Esophagus muscularis mucosa (tissue), 4 donors: Measurements from ENCODE around the gene GPR17. TPM values are rescaled to one million over a fixed set of nuclear protein-coding genes. Genes with fewer than 3 reads are reported as not detected.
A peak's percentile ranks its signal among the peaks of the same experiment; 100 is the strongest.

Source experiments
- DNase-seq: peaks from one replicate; pipeline ENCODE4 v3.0.0-alpha.2; 2017; ENCODE audit errors: extremely low spot score
- H3K27ac ChIP-seq, 4 donors: fragments of 200-600 bp; sonication (generic); replicated peaks in 1 of 4; 1 replicate in 3 of 4; 2 replicates in 1 of 4; pipeline ENCODE4 v1.5.1; 2016 to 2019; ENCODE audit warnings: mild to moderate bottlenecking in 1 of 4
- H3K27me3 ChIP-seq, 4 donors: fragments of 200-600 bp; sonication (generic); one replicate each; pipeline versions ENCODE4 v1.5.1 to v1.6.0; 2016 to 2019
- H3K36me3 ChIP-seq, 4 donors: fragments of 200-600 bp; sonication (generic); one replicate each; pipeline ENCODE4 v1.5.1; 2016 to 2019
- H3K4me1 ChIP-seq, 4 donors: fragments of 200-600 bp; sonication (generic); one replicate each; pipeline ENCODE4 v1.5.1; 2016 to 2019
- H3K4me3 ChIP-seq, 4 donors: fragments of 200-600 bp; sonication (generic); 1 replicate in 2 of 4; 2 replicates in 2 of 4; pipeline ENCODE4 v1.5.1; 2016 to 2019; ENCODE audit warnings: mild to moderate bottlenecking in 4 of 4, moderate library complexity in 1 of 4
- H3K9me3 ChIP-seq, 4 donors: fragments of 200-600 bp; sonication (generic); 1 replicate in 3 of 4; 2 replicates in 1 of 4; pipeline ENCODE4 v1.5.1; 2016 to 2019
- EP300 ChIP-seq: sonication (generic); formaldehyde crosslinking; IDR thresholded peaks from one replicate; pipeline ENCODE4 v1.6.1; 2017; ENCODE audit warnings: antibody characterized with exemption
- POLR2A ChIP-seq: fragments of 450-650 bp; IDR thresholded peaks from one replicate; pipeline ENCODE4 v1.6.1; 2017; ENCODE audit warnings: antibody characterized with exemption, moderate library complexity, mild to moderate bottlenecking, low read depth
- POLR2AphosphoS5 ChIP-seq, 2 donors: sonication (generic); formaldehyde crosslinking; IDR thresholded peaks; one replicate each; pipeline ENCODE4 v1.6.1; 2017; ENCODE audit warnings: antibody characterized with exemption in 2 of 2
- WGBS: methylation state at CpG from one replicate; pipeline ENCODE4 v1.1.5; 2018; 5-methylcytosine and 5-hydroxymethylcytosine counted together
- intact Hi-C: fragments of 100-400 bp; cut with DNase I; formaldehyde crosslinking; loops from one replicate; pipeline ENCODE4 v1.15.1; 2023
- total RNA-seq, 4 donors: library from RNA; depleted of rRNA; stranded (reverse); fragments of >200 nt; gene quantifications; one replicate each; pipeline versions ENCODE4 v1.1.0 to v1.2.1, GENCODE V29; 2016
- TF ChIP-seq, protein P1 (sequence below), 3 experiments: fragments of 200-600 bp in 2 of 3; fragments of 450-650 bp in 1 of 3; sonication (generic) in 2 of 3; IDR thresholded peaks; one replicate each; pipeline ENCODE4 v1.5.1; 2017 to 2019; ENCODE audit warnings: antibody characterized with exemption in 3 of 3, mild to moderate bottlenecking in 2 of 3, moderate library complexity in 1 of 3

The GPR17 gene, protein sequence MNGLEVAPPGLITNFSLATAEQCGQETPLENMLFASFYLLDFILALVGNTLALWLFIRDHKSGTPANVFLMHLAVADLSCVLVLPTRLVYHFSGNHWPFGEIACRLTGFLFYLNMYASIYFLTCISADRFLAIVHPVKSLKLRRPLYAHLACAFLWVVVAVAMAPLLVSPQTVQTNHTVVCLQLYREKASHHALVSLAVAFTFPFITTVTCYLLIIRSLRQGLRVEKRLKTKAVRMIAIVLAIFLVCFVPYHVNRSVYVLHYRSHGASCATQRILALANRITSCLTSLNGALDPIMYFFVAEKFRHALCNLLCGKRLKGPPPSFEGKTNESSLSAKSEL
- total RNA-seq = under 1 TPM in 1 of 4 donors, not detected in 3; 0.40 TPM

DNA sequence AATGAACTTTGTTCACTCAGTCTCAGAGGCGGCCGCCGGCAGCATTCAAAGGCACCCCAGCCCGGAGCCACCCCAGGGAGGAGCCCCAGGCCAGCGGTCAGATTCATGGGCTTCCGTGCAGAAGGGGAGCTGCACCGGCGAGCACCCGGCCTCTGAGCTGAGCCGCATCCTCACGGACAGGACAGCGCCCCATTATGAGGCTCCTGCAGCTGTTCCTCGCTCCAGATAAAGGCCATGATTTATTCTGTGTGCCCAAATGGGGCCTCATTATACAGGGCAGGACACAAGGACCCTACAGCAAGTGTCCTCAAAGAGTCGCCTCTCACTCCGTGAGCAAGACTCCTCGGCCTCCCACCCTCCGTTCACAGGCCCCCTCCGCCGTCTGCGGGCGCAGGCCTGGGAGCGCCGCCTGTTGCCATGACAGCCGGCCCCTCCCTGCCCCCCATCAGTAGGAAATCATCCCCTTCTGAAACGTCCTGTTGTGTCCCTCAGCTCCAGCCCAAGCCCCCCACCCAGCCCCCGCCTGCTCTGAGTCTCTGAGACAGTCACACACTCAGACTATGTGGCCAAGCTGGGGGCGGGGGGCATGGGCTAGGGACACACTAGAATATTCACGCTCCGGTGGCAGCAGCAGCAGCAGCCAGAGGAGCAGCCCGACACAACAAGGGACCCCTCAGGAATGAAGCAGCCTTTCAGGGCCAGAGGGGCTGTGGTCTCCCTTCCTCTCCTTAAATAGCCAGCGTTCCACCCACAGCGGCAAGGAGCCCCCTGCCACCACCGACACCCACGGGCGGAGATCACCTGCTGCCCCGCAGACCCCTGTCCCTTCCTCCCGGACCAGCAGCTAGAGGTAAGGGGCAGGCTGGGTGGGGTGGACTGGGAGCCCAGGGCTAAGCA is at the start of gene GPR17:
Gene GPR17, plus strand, starts transcription at position 759 of the 897 bp plus-strand sequence. CDS start 4,583 bp downstream, outside the sequence.
- Histone ChIP-seq H3K4me1 (peaks cover 92 to 100% (median 98%) of the 10 kb centered on the region in 4 donors), H3K4me3 (no peak within 1 kb of the TSS), H3K9me3 (no peaks in the 10 kb centered on the region), H3K27me3 (no peaks in the 10 kb centered on the region), H3K36me3 (peaks cover 7 to 74% (median 48%) of the 10 kb centered on the region in 4 donors), H3K27ac (peak within 1 kb of the TSS; percentile 79 to 84 (median 80))
- intact Hi-C loops = loop anchor here (5.0 kb wide), 1 partner anchor 37 kb away; no protein-coding TSS in a partner anchor
- DNase-seq = no peak
- WGBS = 74% methylated on average over 30 of the region's 37 CpGs
- TF ChIP-seq POLR2A = no peak
- TF ChIP-seq, protein P1, sequence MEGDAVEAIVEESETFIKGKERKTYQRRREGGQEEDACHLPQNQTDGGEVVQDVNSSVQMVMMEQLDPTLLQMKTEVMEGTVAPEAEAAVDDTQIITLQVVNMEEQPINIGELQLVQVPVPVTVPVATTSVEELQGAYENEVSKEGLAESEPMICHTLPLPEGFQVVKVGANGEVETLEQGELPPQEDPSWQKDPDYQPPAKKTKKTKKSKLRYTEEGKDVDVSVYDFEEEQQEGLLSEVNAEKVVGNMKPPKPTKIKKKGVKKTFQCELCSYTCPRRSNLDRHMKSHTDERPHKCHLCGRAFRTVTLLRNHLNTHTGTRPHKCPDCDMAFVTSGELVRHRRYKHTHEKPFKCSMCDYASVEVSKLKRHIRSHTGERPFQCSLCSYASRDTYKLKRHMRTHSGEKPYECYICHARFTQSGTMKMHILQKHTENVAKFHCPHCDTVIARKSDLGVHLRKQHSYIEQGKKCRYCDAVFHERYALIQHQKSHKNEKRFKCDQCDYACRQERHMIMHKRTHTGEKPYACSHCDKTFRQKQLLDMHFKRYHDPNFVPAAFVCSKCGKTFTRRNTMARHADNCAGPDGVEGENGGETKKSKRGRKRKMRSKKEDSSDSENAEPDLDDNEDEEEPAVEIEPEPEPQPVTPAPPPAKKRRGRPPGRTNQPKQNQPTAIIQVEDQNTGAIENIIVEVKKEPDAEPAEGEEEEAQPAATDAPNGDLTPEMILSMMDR (IDR thresholded peaks at IDR 0.05) = no peak
- no peak for TF ChIP-seq EP300
- no peak for TF ChIP-seq POLR2AphosphoS5 (IDR thresholded peaks at IDR 0.05)

DNA sequence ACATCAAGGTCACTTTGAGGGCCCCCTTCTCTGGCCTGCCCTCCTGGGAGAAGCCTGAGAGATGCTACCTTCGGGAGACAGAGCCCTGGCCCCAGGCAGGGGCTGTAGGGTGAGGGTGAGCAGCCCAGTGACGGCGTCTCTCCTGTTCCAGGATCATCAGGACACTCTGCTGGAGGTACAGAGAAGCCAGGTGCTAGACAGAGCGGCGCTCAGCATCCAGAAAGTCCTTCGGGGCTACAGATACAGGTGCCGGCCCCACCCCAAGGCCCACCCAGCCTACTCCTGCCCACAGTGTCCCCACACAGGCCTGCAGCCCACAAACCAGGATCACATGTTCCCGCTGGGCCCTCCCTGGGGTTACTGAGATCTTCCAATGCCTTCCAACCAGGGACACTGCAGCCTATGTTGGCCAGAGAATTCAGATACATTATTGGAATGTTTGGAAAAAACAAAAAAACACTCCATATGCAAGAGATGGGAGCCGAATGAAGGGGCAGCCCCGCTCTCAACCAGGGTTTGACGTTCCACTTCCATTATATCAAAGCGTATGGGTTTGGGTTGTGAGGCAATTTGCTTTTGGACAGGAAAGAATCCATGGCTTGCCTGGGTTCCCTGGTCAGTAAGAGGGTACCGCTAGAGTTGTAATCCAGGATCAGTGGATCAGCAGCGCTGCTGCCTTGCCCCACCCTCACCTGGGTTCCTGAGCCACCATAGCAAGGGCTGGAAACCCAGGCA is 49.5 kb upstream of the GPR17 start:
- 96% methylated on average over 11 of the region's 14 CpGs for WGBS
- Histone ChIP-seq H3K27me3 (no peaks in the 10 kb centered on the region), H3K4me3 (no peak overlapping the region), H3K9me3 (no peaks in the 10 kb centered on the region), H3K4me1 (peaks cover 0 to 5% (median 0%) of the 10 kb centered on the region in 4 donors), H3K27ac (no peak overlapping the region), H3K36me3 (no peaks in the 10 kb centered on the region)
- DNase-seq = no peak
- intact Hi-C loops = no loop called here
- TF ChIP-seq, protein P1 (IDR thresholded peaks at IDR 0.05) = no peak
- TF ChIP-seq EP300 = no peak
- TF ChIP-seq POLR2A = no peak
- TF ChIP-seq POLR2AphosphoS5 (IDR thresholded peaks at IDR 0.05) = no peak

DNA sequence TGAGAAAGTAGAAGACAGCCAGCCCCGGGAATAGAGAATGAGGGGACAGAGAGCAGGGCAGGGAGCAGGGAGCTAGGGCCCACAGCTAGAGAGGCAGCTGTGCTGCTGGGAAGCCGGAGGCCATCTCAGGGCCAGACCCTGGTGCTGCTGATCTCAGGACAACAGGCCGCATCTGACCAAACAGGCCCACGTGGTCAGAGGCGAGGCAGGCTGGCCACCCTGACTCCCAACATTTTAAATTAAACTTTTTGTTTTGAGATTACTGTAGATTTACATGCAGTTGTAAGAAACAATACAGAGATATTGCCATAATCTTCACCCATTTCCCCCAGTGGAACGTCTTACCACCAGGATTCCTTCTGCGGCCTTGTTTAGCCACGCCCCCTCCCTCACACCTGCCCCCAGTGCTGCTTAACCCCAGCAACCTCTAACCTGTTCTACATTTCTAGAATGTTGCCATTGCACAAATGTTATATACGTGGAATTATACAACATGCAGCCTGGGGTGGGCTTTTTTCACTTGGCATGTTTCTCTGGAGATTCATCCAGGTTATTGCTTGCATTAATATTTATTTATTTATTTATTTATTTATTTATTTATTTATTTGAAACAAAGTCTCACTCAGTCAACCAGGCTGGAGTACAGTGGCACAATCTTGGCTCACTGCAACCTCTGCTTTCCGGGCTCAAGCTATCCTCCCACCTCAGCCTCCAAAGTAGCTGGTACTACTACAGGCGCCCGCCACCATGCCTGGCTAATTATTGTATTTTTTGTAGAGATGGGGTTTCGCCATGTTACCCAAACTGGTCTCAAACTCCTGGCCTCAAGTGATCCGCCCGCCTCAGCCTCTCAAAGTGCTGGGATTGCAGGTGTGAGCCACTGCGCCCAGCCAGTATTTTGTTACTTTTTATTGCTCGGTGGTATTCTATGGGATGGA is 48.6 kb upstream of the GPR17 start:
- Histone ChIP-seq H3K27ac (no peak overlapping the region), H3K9me3 (no peaks in the 10 kb centered on the region), H3K4me3 (no peak overlapping the region), H3K27me3 (no peaks in the 10 kb centered on the region), H3K4me1 (no peaks in the 10 kb centered on the region), H3K36me3 (no peaks in the 10 kb centered on the region)
- TF ChIP-seq, protein P1 (IDR thresholded peaks at IDR 0.05) = no peak
- TF ChIP-seq POLR2A = no peak
- TF ChIP-seq EP300 = no peak
- TF ChIP-seq POLR2AphosphoS5 (IDR thresholded peaks at IDR 0.05) = no peak
- DNase-seq = no peak
- WGBS = 91% methylated on average over 17 of the region's 17 CpGs
- intact Hi-C loops = no loop called here

DNA sequence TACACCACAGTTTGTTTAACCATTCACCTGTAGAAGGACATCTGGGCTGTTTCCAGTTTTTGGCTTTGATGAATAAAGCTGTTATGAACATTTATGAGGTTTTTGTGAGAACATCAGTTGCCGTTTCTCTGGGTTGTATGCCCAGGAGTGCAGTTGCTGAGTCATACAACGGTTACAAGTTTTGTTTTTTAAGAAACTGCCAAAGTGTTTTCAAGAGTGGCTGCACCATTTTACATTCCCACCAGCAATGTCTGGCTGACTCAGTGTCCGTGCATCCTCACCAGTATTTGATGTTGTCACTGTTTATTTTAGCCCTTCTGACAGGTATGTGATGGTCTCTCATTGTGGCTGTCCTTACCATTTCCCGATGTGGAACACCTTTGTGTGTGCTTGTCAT is 48.0 kb upstream of the GPR17 start:
- TF ChIP-seq POLR2AphosphoS5 (IDR thresholded peaks at IDR 0.05) (no peak), POLR2A (no peak), EP300 (no peak)
- TF ChIP-seq, protein P1 (IDR thresholded peaks at IDR 0.05) = no peak
- intact Hi-C loops = no loop called here
- H3K4me3 ChIP-seq = no peak overlapping the region
- no peaks in the 10 kb centered on the region for H3K27me3 ChIP-seq
- no peak overlapping the region for H3K27ac ChIP-seq
- H3K36me3 ChIP-seq = no peaks in the 10 kb centered on the region
- no peaks in the 10 kb centered on the region for H3K4me1 ChIP-seq
- no peak for DNase-seq
- WGBS = 80% methylated on average over 4 of the region's 4 CpGs
- H3K9me3 ChIP-seq = no peaks in the 10 kb centered on the region
